GM12878 (cell line): ENCODE data around the gene FFAR1. TPM values are rescaled to one million over a fixed set of nuclear protein-coding genes. Genes with fewer than 3 reads are reported as not detected.

ENCODE experiments used
- ATF7 ChIP-seq: fragments of 450-650 bp; IDR thresholded peaks from 2 replicates; pipeline ENCODE4 v1.6.1; 2016; ENCODE audit warnings: low read depth, mild to moderate bottlenecking
- BACH1 ChIP-seq: fragments of 450-650 bp; IDR thresholded peaks from 2 replicates; pipeline ENCODE4 v1.6.1; 2017; ENCODE audit warnings: mild to moderate bottlenecking, borderline replicate concordance
- BCL11A ChIP-seq: IDR thresholded peaks from 2 replicates; pipeline ENCODE4 v1.6.1; 2011; ENCODE audit warnings: low read depth, low read length
- EED ChIP-seq: sonication (generic); IDR thresholded peaks from 2 replicates; pipeline ENCODE4 v1.6.1; 2016; ENCODE audit warnings: antibody characterized with exemption, low read depth
- FOXM1 ChIP-seq: IDR thresholded peaks from 2 replicates; pipeline ENCODE4 v1.6.1; 2012; ENCODE audit warnings: low read depth, mild to moderate bottlenecking, inconsistent platforms, low read length, moderate library complexity
- GATAD2B ChIP-seq: fragments of 450-650 bp; conservative IDR thresholded peaks from 2 replicates; pipeline ENCODE4 v1.6.1; 2017; ENCODE audit warnings: low read depth, mild to moderate bottlenecking, moderate library complexity
- KDM1A ChIP-seq: fragments of 200-600 bp; sonication (generic); IDR thresholded peaks from 2 replicates; pipeline ENCODE4 v1.6.1; 2016; ENCODE audit warnings: borderline replicate concordance
- MXI1 ChIP-seq: fragments of 150-350 bp; IDR thresholded peaks from 2 replicates; pipeline ENCODE4 v1.6.1; 2011; ENCODE audit warnings: low read depth, mild to moderate bottlenecking, inconsistent platforms, low read length, improper control_type of control experiment
- NFYA ChIP-seq: IDR thresholded peaks from 2 replicates; pipeline ENCODE4 v1.6.1; 2011; ENCODE audit warnings: low read depth, mild to moderate bottlenecking, low read length, improper control_type of control experiment, borderline replicate concordance
- NRF1 ChIP-seq: conservative IDR thresholded peaks from 2 replicates; pipeline ENCODE4 v1.6.1; 2011; ENCODE audit warnings: mild to moderate bottlenecking, low read depth, low read length, improper control_type of control experiment
- PAX5 ChIP-seq: IDR thresholded peaks from 2 replicates; pipeline ENCODE4 v1.6.1; 2011; ENCODE audit warnings: low read depth, low read length, borderline replicate concordance
- POLR2A ChIP-seq: IDR thresholded peaks from 2 replicates; pipeline ENCODE4 v1.6.1; 2011; ENCODE audit warnings: low read depth, mild to moderate bottlenecking, low read length
- RUNX3 ChIP-seq: IDR thresholded peaks from 2 replicates; pipeline ENCODE4 v1.6.1; 2012; ENCODE audit warnings: low read length, inconsistent platforms
- SP1 ChIP-seq: IDR thresholded peaks from one replicate; pipeline ENCODE4 v1.6.1; 2011; ENCODE audit warnings: low read depth, low read length
- SUZ12 ChIP-seq: fragments of 200-600 bp; sonication (generic); IDR thresholded peaks from one replicate; pipeline ENCODE4 v1.6.1; 2018; ENCODE audit warnings: antibody characterized with exemption, mild to moderate bottlenecking; ENCODE audit not compliant: unreplicated experiment
- polyA plus RNA-seq, 11 experiments: library from polyadenylated mRNA; depleted of rRNA in 4 of 11; unstranded in 6 of 11; stranded (reverse) in 5 of 11; fragments of >200 nt; fragmentation: Nextera tagmentation in 4 of 11; fragmentation: Illumina TruSeq in 1 of 11; extraction: Ambion mirVana in 4 of 11; extraction: Trizol in 1 of 11; gene quantifications; 1 replicate in 1 of 11; 2 replicates in 10 of 11; pipeline versions ENCODE4 v1.2.1 to v1.2.3, GENCODE V29; 2011 to 2016; ENCODE audit warnings: inconsistent platforms in 2 of 11, missing spikeins in 2 of 11, low read depth in 1 of 11
- total RNA-seq, 4 experiments: library from RNA; depleted of rRNA in 3 of 4; stranded (reverse); fragments of >200 nt in 3 of 4; fragmentation: Illumina TruSeq in 1 of 4; extraction: Trizol in 1 of 4; gene quantifications; 2 replicates each; pipeline versions ENCODE4 v1.2.1 to v1.2.3, GENCODE V29; 2013 to 2021
- TF ChIP-seq, protein P1 (sequence below): fragments of 450-650 bp; conservative IDR thresholded peaks from 2 replicates; pipeline ENCODE4 v1.6.1; 2017; ENCODE audit warnings: mild to moderate bottlenecking, moderate library complexity
- TF ChIP-seq, protein P2 (sequence below): IDR thresholded peaks from 2 replicates; pipeline ENCODE4 v1.6.1; 2012; ENCODE audit warnings: mild to moderate bottlenecking, low read depth, low read length
- TF ChIP-seq, protein P3 (sequence below): IDR thresholded peaks from 2 replicates; pipeline ENCODE4 v1.6.1; 2011; ENCODE audit warnings: low read depth, low read length, improper control_type of control experiment, borderline replicate concordance
- TF ChIP-seq, protein P4 (sequence below): fragments of 450-650 bp; IDR thresholded peaks from 2 replicates; pipeline ENCODE4 v1.6.1; 2016; ENCODE audit warnings: mild to moderate bottlenecking
- TF ChIP-seq, protein P5 (sequence below): IDR thresholded peaks from 2 replicates; pipeline ENCODE4 v1.6.1; 2012; ENCODE audit warnings: low read length, inconsistent platforms

FFAR1 gene
- total and polyA plus RNA-seq, 10 of the 15 experiments (the other 5 are each of a cell fraction or from before 2014, with no cell fraction given): 0.05 to 0.62 (median 0.14) TPM; not detected in 2

DNA sequence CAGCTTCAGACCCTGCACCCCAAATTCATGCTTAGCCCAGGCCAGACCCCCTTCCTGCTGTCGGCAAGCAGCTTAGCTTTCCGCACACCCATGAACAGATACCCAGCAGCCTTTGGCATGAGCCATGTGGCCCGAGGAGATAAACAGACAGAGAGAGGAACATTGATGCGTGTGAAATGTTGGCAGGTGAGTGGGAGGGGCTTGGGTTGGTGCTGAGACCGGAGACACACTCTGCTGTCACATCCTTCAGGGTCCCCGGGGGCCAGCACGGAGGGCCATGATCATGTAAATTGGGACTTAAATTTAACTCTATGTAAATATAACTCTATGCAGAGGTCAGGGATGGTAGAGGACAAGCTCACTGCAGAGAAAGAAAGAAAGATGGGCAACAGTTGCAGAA is 17.2 kb upstream of the FFAR1 start (continued):
- TF ChIP-seq RUNX3: peak; percentile 28; the same call in 1 of the 2 replicates
- no peak for TF ChIP-seq NFYA
- TF ChIP-seq, protein P1, sequence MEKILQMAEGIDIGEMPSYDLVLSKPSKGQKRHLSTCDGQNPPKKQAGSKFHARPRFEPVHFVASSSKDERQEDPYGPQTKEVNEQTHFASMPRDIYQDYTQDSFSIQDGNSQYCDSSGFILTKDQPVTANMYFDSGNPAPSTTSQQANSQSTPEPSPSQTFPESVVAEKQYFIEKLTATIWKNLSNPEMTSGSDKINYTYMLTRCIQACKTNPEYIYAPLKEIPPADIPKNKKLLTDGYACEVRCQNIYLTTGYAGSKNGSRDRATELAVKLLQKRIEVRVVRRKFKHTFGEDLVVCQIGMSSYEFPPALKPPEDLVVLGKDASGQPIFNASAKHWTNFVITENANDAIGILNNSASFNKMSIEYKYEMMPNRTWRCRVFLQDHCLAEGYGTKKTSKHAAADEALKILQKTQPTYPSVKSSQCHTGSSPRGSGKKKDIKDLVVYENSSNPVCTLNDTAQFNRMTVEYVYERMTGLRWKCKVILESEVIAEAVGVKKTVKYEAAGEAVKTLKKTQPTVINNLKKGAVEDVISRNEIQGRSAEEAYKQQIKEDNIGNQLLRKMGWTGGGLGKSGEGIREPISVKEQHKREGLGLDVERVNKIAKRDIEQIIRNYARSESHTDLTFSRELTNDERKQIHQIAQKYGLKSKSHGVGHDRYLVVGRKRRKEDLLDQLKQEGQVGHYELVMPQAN: peak; percentile 17; the same call in 1 of the 2 replicates
- peak; percentile 67; the same call in 1 of the 2 replicates for TF ChIP-seq MXI1
- TF ChIP-seq, protein P2, sequence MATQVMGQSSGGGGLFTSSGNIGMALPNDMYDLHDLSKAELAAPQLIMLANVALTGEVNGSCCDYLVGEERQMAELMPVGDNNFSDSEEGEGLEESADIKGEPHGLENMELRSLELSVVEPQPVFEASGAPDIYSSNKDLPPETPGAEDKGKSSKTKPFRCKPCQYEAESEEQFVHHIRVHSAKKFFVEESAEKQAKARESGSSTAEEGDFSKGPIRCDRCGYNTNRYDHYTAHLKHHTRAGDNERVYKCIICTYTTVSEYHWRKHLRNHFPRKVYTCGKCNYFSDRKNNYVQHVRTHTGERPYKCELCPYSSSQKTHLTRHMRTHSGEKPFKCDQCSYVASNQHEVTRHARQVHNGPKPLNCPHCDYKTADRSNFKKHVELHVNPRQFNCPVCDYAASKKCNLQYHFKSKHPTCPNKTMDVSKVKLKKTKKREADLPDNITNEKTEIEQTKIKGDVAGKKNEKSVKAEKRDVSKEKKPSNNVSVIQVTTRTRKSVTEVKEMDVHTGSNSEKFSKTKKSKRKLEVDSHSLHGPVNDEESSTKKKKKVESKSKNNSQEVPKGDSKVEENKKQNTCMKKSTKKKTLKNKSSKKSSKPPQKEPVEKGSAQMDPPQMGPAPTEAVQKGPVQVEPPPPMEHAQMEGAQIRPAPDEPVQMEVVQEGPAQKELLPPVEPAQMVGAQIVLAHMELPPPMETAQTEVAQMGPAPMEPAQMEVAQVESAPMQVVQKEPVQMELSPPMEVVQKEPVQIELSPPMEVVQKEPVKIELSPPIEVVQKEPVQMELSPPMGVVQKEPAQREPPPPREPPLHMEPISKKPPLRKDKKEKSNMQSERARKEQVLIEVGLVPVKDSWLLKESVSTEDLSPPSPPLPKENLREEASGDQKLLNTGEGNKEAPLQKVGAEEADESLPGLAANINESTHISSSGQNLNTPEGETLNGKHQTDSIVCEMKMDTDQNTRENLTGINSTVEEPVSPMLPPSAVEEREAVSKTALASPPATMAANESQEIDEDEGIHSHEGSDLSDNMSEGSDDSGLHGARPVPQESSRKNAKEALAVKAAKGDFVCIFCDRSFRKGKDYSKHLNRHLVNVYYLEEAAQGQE: no peak
- TF ChIP-seq GATAD2B: peak; percentile 67; the same call in 1 of the 2 replicates
- 0 out of 2 replicates have a peak, but pooled peaks have one; percentile 6 for TF ChIP-seq NRF1
- TF ChIP-seq, protein P3, sequence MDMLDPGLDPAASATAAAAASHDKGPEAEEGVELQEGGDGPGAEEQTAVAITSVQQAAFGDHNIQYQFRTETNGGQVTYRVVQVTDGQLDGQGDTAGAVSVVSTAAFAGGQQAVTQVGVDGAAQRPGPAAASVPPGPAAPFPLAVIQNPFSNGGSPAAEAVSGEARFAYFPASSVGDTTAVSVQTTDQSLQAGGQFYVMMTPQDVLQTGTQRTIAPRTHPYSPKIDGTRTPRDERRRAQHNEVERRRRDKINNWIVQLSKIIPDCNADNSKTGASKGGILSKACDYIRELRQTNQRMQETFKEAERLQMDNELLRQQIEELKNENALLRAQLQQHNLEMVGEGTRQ: no peak
- TF ChIP-seq KDM1A: no peak
- no peak for TF ChIP-seq SUZ12
- TF ChIP-seq ATF7: peak; percentile 75
- peak; percentile 24 for TF ChIP-seq SP1
- TF ChIP-seq EED: no peak
- TF ChIP-seq, protein P4, sequence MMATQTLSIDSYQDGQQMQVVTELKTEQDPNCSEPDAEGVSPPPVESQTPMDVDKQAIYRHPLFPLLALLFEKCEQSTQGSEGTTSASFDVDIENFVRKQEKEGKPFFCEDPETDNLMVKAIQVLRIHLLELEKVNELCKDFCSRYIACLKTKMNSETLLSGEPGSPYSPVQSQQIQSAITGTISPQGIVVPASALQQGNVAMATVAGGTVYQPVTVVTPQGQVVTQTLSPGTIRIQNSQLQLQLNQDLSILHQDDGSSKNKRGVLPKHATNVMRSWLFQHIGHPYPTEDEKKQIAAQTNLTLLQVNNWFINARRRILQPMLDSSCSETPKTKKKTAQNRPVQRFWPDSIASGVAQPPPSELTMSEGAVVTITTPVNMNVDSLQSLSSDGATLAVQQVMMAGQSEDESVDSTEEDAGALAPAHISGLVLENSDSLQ: peak; percentile 60
- TF ChIP-seq BCL11A: no peak
- no peak; the same call in 1 of the 2 replicates for TF ChIP-seq FOXM1
- peak; percentile 87 for TF ChIP-seq PAX5
- TF ChIP-seq POLR2A: peak; percentile 85
- TF ChIP-seq, protein P5, sequence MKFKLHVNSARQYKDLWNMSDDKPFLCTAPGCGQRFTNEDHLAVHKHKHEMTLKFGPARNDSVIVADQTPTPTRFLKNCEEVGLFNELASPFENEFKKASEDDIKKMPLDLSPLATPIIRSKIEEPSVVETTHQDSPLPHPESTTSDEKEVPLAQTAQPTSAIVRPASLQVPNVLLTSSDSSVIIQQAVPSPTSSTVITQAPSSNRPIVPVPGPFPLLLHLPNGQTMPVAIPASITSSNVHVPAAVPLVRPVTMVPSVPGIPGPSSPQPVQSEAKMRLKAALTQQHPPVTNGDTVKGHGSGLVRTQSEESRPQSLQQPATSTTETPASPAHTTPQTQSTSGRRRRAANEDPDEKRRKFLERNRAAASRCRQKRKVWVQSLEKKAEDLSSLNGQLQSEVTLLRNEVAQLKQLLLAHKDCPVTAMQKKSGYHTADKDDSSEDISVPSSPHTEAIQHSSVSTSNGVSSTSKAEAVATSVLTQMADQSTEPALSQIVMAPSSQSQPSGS: peak; percentile 72; the same call in 1 of the 2 replicates
- peak; percentile 24; the same call in 1 of the 2 replicates for TF ChIP-seq BACH1
